CD14-positive monocyte (primary cell): ENCODE data around the gene HILPDA. TPM values are rescaled to one million over a fixed set of nuclear protein-coding genes. Genes with fewer than 3 reads are reported as not detected.
"Not testable (repeated sequence)": the region's sequence is repeated elsewhere in the genome, so short reads cannot be mapped to it uniquely, and the experiment has no call there.

Experiments
- DNase-seq, 3 donors: peaks; one replicate each; pipeline ENCODE4 v3.0.0-alpha.2; 2011 to 2022
- H2AFZ ChIP-seq: 2 replicates; pipeline ENCODE4 v1.6.0; 2012; ENCODE audit warnings: mild to moderate bottlenecking, low read depth, low read length, inconsistent platforms; ENCODE audit not compliant: insufficient read depth, poor library complexity, severe bottlenecking
- H3K27ac ChIP-seq, 2 donors: 1 replicate in 1 of 2; 2 replicates in 1 of 2; pipeline ENCODE4 v1.5.1; 2012 to 2013; ENCODE audit warnings: low read length in 2 of 2, control low read depth in 1 of 2, inconsistent platforms in 1 of 2, low read depth in 1 of 2, mild to moderate bottlenecking in 1 of 2
- H3K27me3 ChIP-seq, 2 donors: one replicate each; pipeline versions ENCODE4 v1.6.0 to v1.6.1; 2011 to 2013; ENCODE audit warnings: low read length in 2 of 2; ENCODE audit not compliant: control insufficient read depth in 2 of 2, insufficient read depth in 2 of 2
- H3K36me3 ChIP-seq, 2 donors: replicated peaks in 1 of 2; 1 replicate in 1 of 2; 2 replicates in 1 of 2; pipeline versions ENCODE4 v1.5.1 to v1.6.1; 2012 to 2013; ENCODE audit warnings: low read length in 2 of 2, control low read depth in 1 of 2, inconsistent platforms in 1 of 2, mild to moderate bottlenecking in 1 of 2; ENCODE audit not compliant: insufficient read depth in 2 of 2, control insufficient read depth in 1 of 2
- H3K4me1 ChIP-seq, 2 donors: 1 replicate in 1 of 2; 2 replicates in 1 of 2; pipeline versions ENCODE4 v1.5.1 to v1.6.1; 2012 to 2013; ENCODE audit warnings: low read length in 2 of 2, control low read depth in 1 of 2, inconsistent platforms in 1 of 2, mild to moderate bottlenecking in 1 of 2, moderate library complexity in 1 of 2; ENCODE audit not compliant: insufficient read depth in 2 of 2, control insufficient read depth in 1 of 2
- H3K4me2 ChIP-seq: replicated peaks from 2 replicates; pipeline ENCODE3; 2012; ENCODE audit warnings: low read length, moderate library complexity, mild to moderate bottlenecking; ENCODE audit not compliant: poor library complexity, severe bottlenecking; ENCODE audit errors: extremely low read depth
- H3K4me3 ChIP-seq, 3 experiments: fragments of 200-600 bp in 1 of 3; sonication (generic) in 1 of 3; replicated peaks in 1 of 3; 1 replicate in 2 of 3; 2 replicates in 1 of 3; pipeline ENCODE4 v1.5.1; 2011 to 2013; ENCODE audit warnings: low read length in 3 of 3, mild to moderate bottlenecking in 3 of 3, control low read depth in 2 of 3, low read depth in 2 of 3, inconsistent platforms in 1 of 3, moderate library complexity in 1 of 3
- H3K79me2 ChIP-seq: 2 replicates; pipeline ENCODE4 v1.6.0; 2012; ENCODE audit warnings: mild to moderate bottlenecking, control low read depth, inconsistent platforms, low read length, moderate library complexity; ENCODE audit not compliant: insufficient read depth
- H3K9ac ChIP-seq: 2 replicates; pipeline ENCODE4 v1.6.0; 2017; ENCODE audit warnings: low read length, mild to moderate bottlenecking; ENCODE audit not compliant: insufficient read depth, poor library complexity, severe bottlenecking
- H3K9me3 ChIP-seq, 2 donors: replicated peaks in 1 of 2; 1 replicate in 1 of 2; 2 replicates in 1 of 2; pipeline versions ENCODE4 v1.5.1 to v1.6.1; 2012 to 2013; ENCODE audit warnings: low read length in 2 of 2, control low read depth in 1 of 2; ENCODE audit not compliant: control insufficient read depth in 1 of 2, insufficient read depth in 1 of 2
- H4K20me1 ChIP-seq: 2 replicates; pipeline ENCODE4 v1.6.0; 2012; ENCODE audit warnings: mild to moderate bottlenecking, low read length, control low read depth, moderate library complexity; ENCODE audit not compliant: insufficient read depth
- H3K27ac Mint-ChIP-seq, 7 donors: one replicate each; pipeline ENCODE4 v1.8.0; 2020; ENCODE audit warnings: mild to moderate bottlenecking in 7 of 7, mixed read lengths in 7 of 7, moderate library complexity in 6 of 7, inconsistent platforms in 2 of 7
- H3K27me3 Mint-ChIP-seq, 3 donors: one replicate each; pipeline ENCODE4 v1.8.0; 2021 to 2022; ENCODE audit warnings: low read depth in 3 of 3, mild to moderate bottlenecking in 3 of 3, mixed read lengths in 3 of 3, moderate library complexity in 3 of 3, inconsistent platforms in 1 of 3
- H3K36me3 Mint-ChIP-seq, 2 donors: one replicate each; pipeline ENCODE4 v1.8.0; 2020; ENCODE audit warnings: mixed read lengths in 2 of 2, inconsistent platforms in 1 of 2, mild to moderate bottlenecking in 1 of 2
- H3K4me1 Mint-ChIP-seq: one replicate; pipeline ENCODE4 v1.8.0; 2020; ENCODE audit warnings: mild to moderate bottlenecking, mixed read lengths
- H3K4me3 Mint-ChIP-seq, 2 donors: one replicate each; pipeline ENCODE4 v1.8.0; 2020; ENCODE audit warnings: mild to moderate bottlenecking in 2 of 2, mixed read lengths in 2 of 2, moderate library complexity in 1 of 2
- H3K9me3 Mint-ChIP-seq, 7 donors: one replicate each; pipeline ENCODE4 v1.8.0; 2020 to 2022; ENCODE audit warnings: mixed read lengths in 7 of 7, mild to moderate bottlenecking in 6 of 7, moderate library complexity in 6 of 7, inconsistent platforms in 2 of 7
- CTCF ChIP-seq: fragments of 200-600 bp; IDR thresholded peaks from one replicate; pipeline ENCODE4 v1.8.0; 2022; ENCODE audit warnings: antibody characterized with exemption, mild to moderate bottlenecking
- WGBS: methylation state at CpG from one replicate; pipeline ENCODE4 v1.1.5; 2013; ENCODE audit warnings: missing lambda C conversion rate; ENCODE audit not compliant: insufficient coverage; 5-methylcytosine and 5-hydroxymethylcytosine counted together
- intact Hi-C, 2 donors: fragments of 100-400 bp; cut with micrococcal nuclease; formaldehyde crosslinking; loops; one replicate each; pipeline versions ENCODE4 v1.15.0 to v1.15.1; 2023
- polyA plus RNA-seq, 3 donors: library from polyadenylated mRNA; depleted of rRNA in 1 of 3; unstranded in 2 of 3; stranded (reverse) in 1 of 3; fragments of 300-500 nt in 2 of 3; fragments of >200 nt in 1 of 3; fragmentation: Illumina TruSeq in 2 of 3; gene quantifications; 1 replicate in 2 of 3; 2 replicates in 1 of 3; pipeline ENCODE4 v1.2.3, GENCODE V29; 2012 to 2021

Gene HILPDA
- polyA plus RNA-seq, 3 donors, result 2.0 to 7.9 (median 2.6) TPM

GRCh38 chr7:128456255-128456725 lies 612 bp downstream of the HILPDA start:
- peaks cover 0 to 1% (median 0%) of the 10 kb centered on the region in 3 donors for H3K27me3 Mint-ChIP-seq
- H3K9ac ChIP-seq, result peak overlapping the region; percentile 74
- peaks cover 29% of the 10 kb centered on the region for H3K4me1 Mint-ChIP-seq
- peaks cover 20 to 30% of the 10 kb centered on the region in 2 donors for H3K4me1 ChIP-seq
- H3K36me3 ChIP-seq, result no peaks in the 10 kb centered on the region
- no peak for TF ChIP-seq CTCF
- peaks cover 36% of the 10 kb centered on the region for H3K79me2 ChIP-seq
- peak in 1 of 3 donors; percentile 17 for DNase-seq
- intact Hi-C loops, result loop anchor here (10.0 kb wide), 2 partner anchors 51 to 111 kb away; partner anchors contain the start of genes IMPDH1 (in 2 of the 2) and RBM28 (in 1 of the 2)
- H4K20me1 ChIP-seq, result no peaks in the 10 kb centered on the region
- H3K4me2 ChIP-seq, result peak overlapping the region; percentile 91
- no peaks in the 10 kb centered on the region for H3K9me3 ChIP-seq
- H3K27ac Mint-ChIP-seq, result peak overlapping the region; percentile 51 to 95 (median 75)
- no peaks in the 10 kb centered on the region for H3K27me3 ChIP-seq
- WGBS, result 40% methylated on average over 1 of the region's 5 CpGs
- H3K9me3 Mint-ChIP-seq, result no peaks in the 10 kb centered on the region
- peaks cover 3 to 4% of the 10 kb centered on the region in 2 donors for H3K36me3 Mint-ChIP-seq
- peak overlapping the region; percentile 89 to 95 for H3K4me3 Mint-ChIP-seq
- peak overlapping the region; percentile 92 for H2AFZ ChIP-seq
- peak overlapping the region; percentile 69 to 91 (median 85) for H3K4me3 ChIP-seq
- H3K27ac ChIP-seq, result peak overlapping the region in 1 of 2 donors; percentile 95

DNA sequence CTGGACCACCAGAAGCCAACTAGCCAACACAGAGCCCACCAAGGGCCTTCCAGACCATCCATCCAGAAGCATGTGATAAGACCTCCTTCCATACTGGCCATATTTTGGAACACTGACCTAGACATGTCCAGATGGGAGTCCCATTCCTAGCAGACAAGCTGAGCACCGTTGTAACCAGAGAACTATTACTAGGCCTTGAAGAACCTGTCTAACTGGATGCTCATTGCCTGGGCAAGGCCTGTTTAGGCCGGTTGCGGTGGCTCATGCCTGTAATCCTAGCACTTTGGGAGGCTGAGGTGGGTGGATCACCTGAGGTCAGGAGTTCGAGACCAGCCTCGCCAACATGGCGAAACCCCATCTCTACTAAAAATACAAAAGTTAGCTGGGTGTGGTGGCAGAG lies 1.7 kb downstream of the HILPDA start:
- not testable (repeated sequence) for H3K4me3 Mint-ChIP-seq, H3K9ac ChIP-seq, DNase-seq, H3K36me3 Mint-ChIP-seq, H3K27ac ChIP-seq, H3K9me3 ChIP-seq, H3K9me3 Mint-ChIP-seq, H4K20me1 ChIP-seq, H3K4me2 ChIP-seq, H2AFZ ChIP-seq, H3K36me3 ChIP-seq, H3K4me3 ChIP-seq, H3K27me3 ChIP-seq, H3K27me3 Mint-ChIP-seq
- H3K27ac Mint-ChIP-seq, result peak overlapping the region in 1 of 7 donors; percentile 44
- H3K4me1 ChIP-seq, result peaks cover 20 to 30% of the 10 kb centered on the region in 2 donors
- peaks cover 36% of the 10 kb centered on the region for H3K79me2 ChIP-seq
- H3K4me1 Mint-ChIP-seq, result peaks cover 25% of the 10 kb centered on the region
- WGBS, result no CpG with 5 or more reads among the region's 6 CpGs
- intact Hi-C loops, result loop anchor here (10.0 kb wide), 2 partner anchors 53 to 113 kb away; partner anchors contain the start of genes IMPDH1 (in 2 of the 2) and RBM28 (in 1 of the 2)
